Measurements from ENCODE around the gene PPIP5K2. TPM values are rescaled to one million over a fixed set of nuclear protein-coding genes. Genes with fewer than 3 reads are reported as not detected.
"Not testable (repeated sequence)": the region's sequence is repeated elsewhere in the genome, so short reads cannot be mapped to it uniquely, and the experiment has no call there.

The PPIP5K2 gene
- total RNA-seq, 6 experiments from 2014 or later: 19.4 to 30.6 (median 26.3) TPM

GRCh38 chr5:103178167-103178566 is 58.1 kb downstream of the PPIP5K2 start:
- peaks cover 0 to 25% (median 0%) of the 10 kb centered on the region in 4 donors for H3K36me3 ChIP-seq

GRCh38 chr5:103186152-103186551 is 66.1 kb downstream of the PPIP5K2 start:
- Histone ChIP-seq H3K36me3 (peaks cover 0 to 57% (median 4%) of the 10 kb centered on the region in 4 donors), H3K4me3 (no peak overlapping the region), H3K27me3 (no peaks in the 10 kb centered on the region), H3K4me1 (no peaks in the 10 kb centered on the region), H3K9me3 (no peaks in the 10 kb centered on the region), H3K27ac (no peak overlapping the region)
- ATAC-seq: no peak
- DNase-seq: no peak
- intact Hi-C loops (cut with DNase I): no loop called here
- 92% methylated on average over 6 of the region's 8 CpGs for WGBS (ENCODE audit: insufficient coverage, low coverage, low lambda C conversion rate, missing lambda C conversion rate)
- TF ChIP-seq POLR2A (IDR thresholded peaks at IDR 0.05) (no peak), CTCF (IDR thresholded peaks at IDR 0.05) (no peak)

More at GRCh38 chr5:103178167-103178566, 58.1 kb downstream of the PPIP5K2 start:
- no peak for DNase-seq
- Histone ChIP-seq H3K4me1 (no peaks in the 10 kb centered on the region), H3K27ac (no peak overlapping the region), H3K27me3 (no peaks in the 10 kb centered on the region), H3K4me3 (no peak overlapping the region), H3K9me3 (no peaks in the 10 kb centered on the region)
- WGBS (ENCODE audit: insufficient coverage, low coverage, low lambda C conversion rate, missing lambda C conversion rate): 96% methylated on average over 2 of the region's 2 CpGs
- ATAC-seq: no peak
- intact Hi-C loops (cut with DNase I): no loop called here
- TF ChIP-seq CTCF (IDR thresholded peaks at IDR 0.05) (no peak), POLR2A (IDR thresholded peaks at IDR 0.05) (no peak)

- Histone ChIP-seq H3K4me1 (no peaks in the 10 kb centered on the region), H3K27me3 (no peaks in the 10 kb centered on the region), H3K9me3 (no peaks in the 10 kb centered on the region), H3K36me3 (peaks cover 0 to 55% (median 5%) of the 10 kb centered on the region in 4 donors), H3K4me3 (no peak overlapping the region), H3K27ac (no peak overlapping the region)
- DNase-seq: no peak
- no peak for ATAC-seq
- TF ChIP-seq POLR2A (IDR thresholded peaks at IDR 0.05): no peak
- TF ChIP-seq CTCF (IDR thresholded peaks at IDR 0.05): no peak
- intact Hi-C loops (cut with DNase I): no loop called here
- WGBS (ENCODE audit: insufficient coverage, low coverage, low lambda C conversion rate, missing lambda C conversion rate): 93% methylated on average over 1 of the region's 1 CpG
Observed at GRCh38 chr5:103188436-103188835, 68.3 kb downstream of the PPIP5K2 start.

GRCh38 chr5:103203226-103203625 is 83.1 kb downstream of the PPIP5K2 start:
- DNase-seq (no peak), ATAC-seq (no peak)
- H3K27ac ChIP-seq: no peak overlapping the region
- TF ChIP-seq POLR2A (IDR thresholded peaks at IDR 0.05): no peak
- TF ChIP-seq CTCF (IDR thresholded peaks at IDR 0.05): no peak
- intact Hi-C loops (cut with DNase I): no loop called here
- H3K4me1 ChIP-seq: no peaks in the 10 kb centered on the region
- H3K9me3 ChIP-seq: no peaks in the 10 kb centered on the region
- H3K36me3 ChIP-seq: peaks cover 0 to 3% (median 0%) of the 10 kb centered on the region in 4 donors
- no peaks in the 10 kb centered on the region for H3K27me3 ChIP-seq
- H3K4me3 ChIP-seq: no peak overlapping the region

- ATAC-seq; H3K9me3 ChIP-seq; DNase-seq; H3K27me3 ChIP-seq; H3K27ac ChIP-seq; H3K4me3 ChIP-seq; H3K36me3 ChIP-seq; H3K4me1 ChIP-seq; intact Hi-C loops (cut with DNase I): not testable (repeated sequence)
- WGBS (ENCODE audit: insufficient coverage, low coverage, low lambda C conversion rate, missing lambda C conversion rate): 96% methylated on average over 3 of the region's 3 CpGs
Observed at GRCh38 chr5:103204990-103205389, 84.9 kb downstream of the PPIP5K2 start.

All from right lobe of liver (tissue), 6 donors.